Esophagus muscularis mucosa (tissue), 4 donors: ENCODE results near the gene GAMT.

Experiments used
- EP300 ChIP-seq: sonication (generic); formaldehyde crosslinking; IDR thresholded peaks from one replicate; pipeline ENCODE4 v1.6.1; 2017; ENCODE audit warnings: antibody characterized with exemption
- POLR2A ChIP-seq: fragments of 450-650 bp; IDR thresholded peaks from one replicate; pipeline ENCODE4 v1.6.1; 2017; ENCODE audit warnings: antibody characterized with exemption, moderate library complexity, mild to moderate bottlenecking, low read depth
- POLR2AphosphoS5 ChIP-seq, 2 donors: sonication (generic); formaldehyde crosslinking; IDR thresholded peaks; one replicate each; pipeline ENCODE4 v1.6.1; 2017; ENCODE audit warnings: antibody characterized with exemption in 2 of 2
- TF ChIP-seq, protein P1 (sequence below), 3 experiments: fragments of 200-600 bp in 2 of 3; fragments of 450-650 bp in 1 of 3; sonication (generic) in 2 of 3; IDR thresholded peaks; one replicate each; pipeline ENCODE4 v1.5.1; 2017 to 2019; ENCODE audit warnings: antibody characterized with exemption in 3 of 3, mild to moderate bottlenecking in 2 of 3, moderate library complexity in 1 of 3

DNA sequence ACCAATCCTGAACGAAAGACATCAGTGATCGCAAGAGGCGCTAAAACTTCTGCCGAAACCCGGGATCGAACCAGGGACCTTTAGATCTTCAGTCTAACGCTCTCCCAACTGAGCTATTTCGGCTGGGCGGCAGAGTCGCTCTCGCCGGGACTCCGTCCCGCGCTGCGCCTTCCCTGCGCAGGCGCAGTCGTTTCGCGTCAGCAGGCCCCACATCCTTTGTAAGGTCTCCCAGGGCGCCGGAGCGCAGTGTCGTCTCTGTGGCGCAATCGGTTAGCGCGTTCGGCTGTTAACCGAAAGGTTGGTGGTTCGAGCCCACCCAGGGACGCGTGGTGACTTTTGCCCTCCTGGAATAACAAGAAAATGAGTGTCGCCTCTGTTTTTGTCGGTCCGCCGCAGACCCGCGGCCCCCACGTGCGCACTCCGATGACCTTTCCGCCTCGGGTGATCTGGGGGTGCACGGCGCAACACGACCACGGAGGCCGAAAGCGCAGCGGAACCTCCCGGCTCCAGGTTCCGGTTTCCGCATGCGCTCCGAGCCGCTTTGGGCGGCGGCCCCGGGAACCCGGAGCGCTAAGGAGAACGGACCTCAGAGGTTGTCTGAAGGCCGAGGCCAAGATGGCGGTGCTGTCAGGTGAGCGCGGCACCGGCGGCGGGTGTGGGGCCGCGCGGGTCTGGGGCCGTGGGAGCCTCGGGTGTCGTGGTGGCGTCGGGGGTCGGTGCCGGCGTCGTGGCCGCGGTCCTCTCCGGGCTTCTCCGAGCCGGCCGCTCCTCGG is 17.8 kb downstream of the GAMT start, which contains the start of gene NDUFS7:
- TF ChIP-seq EP300 (no peak), POLR2A (peak; percentile 50), POLR2AphosphoS5 (IDR thresholded peaks at IDR 0.05) (peak; percentile 79 to 86)
- TF ChIP-seq, protein P1, sequence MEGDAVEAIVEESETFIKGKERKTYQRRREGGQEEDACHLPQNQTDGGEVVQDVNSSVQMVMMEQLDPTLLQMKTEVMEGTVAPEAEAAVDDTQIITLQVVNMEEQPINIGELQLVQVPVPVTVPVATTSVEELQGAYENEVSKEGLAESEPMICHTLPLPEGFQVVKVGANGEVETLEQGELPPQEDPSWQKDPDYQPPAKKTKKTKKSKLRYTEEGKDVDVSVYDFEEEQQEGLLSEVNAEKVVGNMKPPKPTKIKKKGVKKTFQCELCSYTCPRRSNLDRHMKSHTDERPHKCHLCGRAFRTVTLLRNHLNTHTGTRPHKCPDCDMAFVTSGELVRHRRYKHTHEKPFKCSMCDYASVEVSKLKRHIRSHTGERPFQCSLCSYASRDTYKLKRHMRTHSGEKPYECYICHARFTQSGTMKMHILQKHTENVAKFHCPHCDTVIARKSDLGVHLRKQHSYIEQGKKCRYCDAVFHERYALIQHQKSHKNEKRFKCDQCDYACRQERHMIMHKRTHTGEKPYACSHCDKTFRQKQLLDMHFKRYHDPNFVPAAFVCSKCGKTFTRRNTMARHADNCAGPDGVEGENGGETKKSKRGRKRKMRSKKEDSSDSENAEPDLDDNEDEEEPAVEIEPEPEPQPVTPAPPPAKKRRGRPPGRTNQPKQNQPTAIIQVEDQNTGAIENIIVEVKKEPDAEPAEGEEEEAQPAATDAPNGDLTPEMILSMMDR (IDR thresholded peaks at IDR 0.05): peak in 2 of 3 experiments; percentile 21 to 25
